Measurements from ENCODE around the gene MFNG.

Gene MFNG

GRCh38 chr22:37443977-37444376, 42.2 kb downstream of the MFNG start:
- DNase-seq, result no peak

- peak; percentile 66 for DNase-seq
Observed at GRCh38 chr22:37443086-37443485, 43.1 kb downstream of the MFNG start.

GRCh38 chr22:37442537-37442936, 43.6 kb downstream of the MFNG start:
- DNase-seq, result no peak

- DNase-seq, result no peak
Observed at GRCh38 chr22:37442135-37442534, 44.0 kb downstream of the MFNG start.

- DNase-seq, result no peak
Observed at GRCh38 chr22:37440875-37441274, 45.3 kb downstream of the MFNG start.

- peak; percentile 78 for DNase-seq
Observed at GRCh38 chr22:37439347-37439746, 46.8 kb downstream of the MFNG start.

GRCh38 chr22:37435970-37436603, 50.1 kb downstream of the MFNG start:
- no peak for DNase-seq

GRCh38 chr22:37433786-37434185, 52.4 kb downstream of the MFNG start:
- DNase-seq, result no peak

GRCh38 chr22:37432708-37433054, 53.5 kb downstream of the MFNG start:
- DNase-seq, result no peak

GRCh38 chr22:37431801-37432707, 54.1 kb downstream of the MFNG start:
- DNase-seq, result no peak

GRCh38 chr22:37431366-37431765, 54.8 kb downstream of the MFNG start:
- no peak for DNase-seq

- DNase-seq, result no peak
Observed at GRCh38 chr22:37430941-37431340, 55.2 kb downstream of the MFNG start.

- no peak for DNase-seq
Observed at GRCh38 chr22:37428649-37429586, 57.3 kb downstream of the MFNG start.

GRCh38 chr22:37427711-37428635, 58.2 kb downstream of the MFNG start:
- DNase-seq, result no peak

- DNase-seq, result no peak
Observed at GRCh38 chr22:37427135-37427710, 59.0 kb downstream of the MFNG start, which contains the start of gene ELFN2. ELFN2 (minus strand) TSS chr22:37427479; CDS start chr22:37375534, 51,945 bp downstream.

- DNase-seq, result no peak
Observed at GRCh38 chr22:37426706-37427134, 59.5 kb downstream of the MFNG start.

GRCh38 chr22:37425800-37426705, 60.1 kb downstream of the MFNG start:
- DNase-seq, result no peak

GRCh38 chr22:37425369-37425768, 60.8 kb downstream of the MFNG start:
- no peak for DNase-seq

GRCh38 chr22:37423283-37423682, 62.9 kb downstream of the MFNG start:
- DNase-seq, result no peak

GRCh38 chr22:37421468-37421877, 64.7 kb downstream of the MFNG start:
- DNase-seq, result no peak
